DND-41 (cell line): ENCODE results near the gene CALCR.

Source experiments
- CTCF ChIP-seq: IDR thresholded peaks from 2 replicates; pipeline ENCODE4 v1.5.1; 2012; ENCODE audit warnings: borderline replicate concordance, low read length, moderate library complexity, mild to moderate bottlenecking; ENCODE audit not compliant: poor library complexity, severe bottlenecking; ENCODE audit errors: extremely low read depth
- EZH2 ChIP-seq: IDR thresholded peaks from 3 replicates; pipeline ENCODE4 v1.6.1; 2012; ENCODE audit warnings: borderline replicate concordance, low read depth, mild to moderate bottlenecking, moderate library complexity, low read length, inconsistent platforms; ENCODE audit not compliant: severe bottlenecking

- TF ChIP-seq EZH2 (no peak), CTCF (no peak)
Measured at GRCh38 chr7:93447509-93447908, 127.0 kb downstream of the CALCR start.
